ENCODE measurements around the gene HSPBP1. TPM values are rescaled to one million over a fixed set of nuclear protein-coding genes. Genes with fewer than 3 reads are reported as not detected.

Gene HSPBP1
- total and polyA plus RNA-seq, 2 donors (not counting 3 experiments of a cell fraction or from before 2014, with no cell fraction given): 30.4 to 47.5 TPM

DNA sequence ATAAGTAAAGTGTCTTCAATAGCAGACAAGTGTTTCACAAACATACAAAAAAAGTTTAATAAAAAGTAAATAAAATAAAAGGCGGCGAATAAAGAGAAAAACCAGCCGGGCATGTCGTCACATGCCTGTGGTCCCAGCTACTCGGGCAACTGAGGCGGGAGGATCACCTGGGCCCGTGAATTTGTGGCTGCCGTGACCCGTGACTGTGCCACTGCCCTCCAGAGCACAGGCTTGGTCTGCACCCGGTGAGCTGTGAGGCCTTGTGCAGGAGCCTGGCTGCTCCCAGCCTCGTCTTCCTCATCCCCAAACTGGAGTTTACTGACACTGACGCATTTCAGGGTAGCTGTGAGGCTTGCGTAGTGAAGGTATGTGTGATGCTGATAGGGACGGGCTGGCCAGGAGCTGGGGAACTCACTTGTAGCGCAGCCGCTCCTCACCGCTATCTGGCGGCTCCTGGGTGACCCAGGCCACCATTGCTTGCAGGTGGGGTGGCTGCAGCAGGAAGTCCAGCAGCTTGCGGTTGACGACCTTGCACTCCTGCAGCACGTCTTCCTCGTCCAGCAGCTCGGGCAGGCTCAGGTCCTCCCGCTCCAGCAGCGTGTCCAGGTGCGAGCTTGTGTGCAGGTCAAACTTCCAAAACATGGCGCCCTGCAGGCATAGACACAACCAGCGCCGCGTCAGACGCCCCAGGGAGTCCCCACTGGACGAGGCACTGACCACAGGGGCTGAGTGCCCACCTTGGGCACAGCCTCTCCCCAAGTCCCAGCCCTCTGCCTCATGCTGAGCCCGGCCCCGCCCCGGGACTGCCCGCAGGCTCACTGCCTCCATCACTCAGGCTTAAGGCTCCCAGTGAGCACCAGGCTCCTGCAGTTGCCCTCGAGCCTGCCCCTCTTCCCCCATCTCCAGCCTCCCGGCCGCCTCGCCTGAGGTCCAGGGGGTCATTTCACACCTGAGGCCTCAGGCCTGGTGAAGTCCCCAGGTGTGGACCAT is 33.2 kb downstream of the HSPBP1 start:
- BruUV-seq (replicated peaks): no TSS peak
- FAIRE-seq: no peak
- CTCF ChIA-PET: interaction anchor here (1.1 kb wide), 1 partner anchor 10 kb away, joined by 3 read pairs; no protein-coding TSS in a partner anchor
- peaks cover 46% of the 10 kb centered on the region for H3K79me2 ChIP-seq (ENCODE audit: control insufficient read depth, insufficient read depth, low read length)
- POLR2A ChIA-PET: no interaction called here
- H3K27ac ChIP-seq (ENCODE audit: insufficient read depth, low read depth, low read length): no peak overlapping the region
- dilution Hi-C loops (cut with MboI; ENCODE audit: extremely low pct_ligation_motif_present, low sequenced_read_pairs): no loop called here
- H3K4me3 ChIP-seq (replicated peaks in 1 of 3; ENCODE audit: insufficient read depth in 1 of 3, low read depth in 1 of 3, low read length in 3 of 3): no peak overlapping the region
- TF ChIP-seq MYC (IDR thresholded peaks at IDR 0.05; ENCODE audit: low read depth, low read length) (no peak), POLR2AphosphoS5 (IDR thresholded peaks at IDR 0.05; ENCODE audit: insufficient read depth, low read depth, low read length) (no peak), CTCF (IDR thresholded peaks at IDR 0.05; ENCODE audit: extremely low read depth in 1 of 2, insufficient read depth in 1 of 2, low read depth in 1 of 2, low read length in 2 of 2) (no peak), JUN (IDR thresholded peaks at IDR 0.05; ENCODE audit: borderline replicate concordance, insufficient read depth, insufficient read length, low read depth) (no peak), GATA2 (IDR thresholded peaks at IDR 0.05; ENCODE audit: insufficient read depth, insufficient read length, low read depth, low read length) (no peak), FOS (IDR thresholded peaks at IDR 0.05; ENCODE audit: borderline replicate concordance, insufficient read depth, low read length) (no peak), POLR2A (IDR thresholded peaks at IDR 0.05; ENCODE audit: low read depth, low read length) (no peak), EZH2 (IDR thresholded peaks at IDR 0.05; ENCODE audit: borderline replicate concordance, low read depth, low read length, severe bottlenecking) (no peak)
- TF ChIP-seq, protein P1, sequence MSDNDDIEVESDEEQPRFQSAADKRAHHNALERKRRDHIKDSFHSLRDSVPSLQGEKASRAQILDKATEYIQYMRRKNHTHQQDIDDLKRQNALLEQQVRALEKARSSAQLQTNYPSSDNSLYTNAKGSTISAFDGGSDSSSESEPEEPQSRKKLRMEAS (IDR thresholded peaks at IDR 0.05; ENCODE audit: insufficient read depth, insufficient read length): no peak
- H3K36me3 ChIP-seq (ENCODE audit: control insufficient read depth in 2 of 2, extremely low read depth in 1 of 2, insufficient read depth in 2 of 2, low read length in 2 of 2): peaks cover 6 to 38% of the 10 kb centered on the region in 2 experiments
- H3K9ac ChIP-seq (replicated peaks; ENCODE audit: extremely low read depth, insufficient read depth, low read length): no peak overlapping the region
- no peak overlapping the region for H3K4me2 ChIP-seq (ENCODE audit: insufficient read depth, low read length)
- intact Hi-C loops (cut with micrococcal nuclease): no loop called here
- no peaks in the 10 kb centered on the region for H3K27me3 ChIP-seq (ENCODE audit: control insufficient read depth in 2 of 2, insufficient read depth in 2 of 2, low read length in 2 of 2)
- H4K20me1 ChIP-seq (replicated peaks; ENCODE audit: control insufficient read depth, extremely low read depth, insufficient read depth, low read length): no peaks in the 10 kb centered on the region
- DNase-seq (ENCODE audit: low read depth, low spot score): no peak
- H3K9me3 ChIP-seq (replicated peaks; ENCODE audit: control insufficient read depth, insufficient read depth, low read length): no peaks in the 10 kb centered on the region
- no peaks in the 10 kb centered on the region for H3K9me1 ChIP-seq (replicated peaks; ENCODE audit: control insufficient read depth, extremely low read depth, insufficient read depth, low read length)
- H3K4me1 ChIP-seq (ENCODE audit: control insufficient read depth, extremely low read depth, insufficient read depth, low read length): peaks cover 8% of the 10 kb centered on the region
- no peak overlapping the region for H2AFZ ChIP-seq (ENCODE audit: low read depth, low read length)
